ENCODE data around the gene ILDR1. TPM values are rescaled to one million over a fixed set of nuclear protein-coding genes. Genes with fewer than 3 reads are reported as not detected.

Gene ILDR1
- total RNA-seq, 1 donor from 2014 or later: not detected

DNA sequence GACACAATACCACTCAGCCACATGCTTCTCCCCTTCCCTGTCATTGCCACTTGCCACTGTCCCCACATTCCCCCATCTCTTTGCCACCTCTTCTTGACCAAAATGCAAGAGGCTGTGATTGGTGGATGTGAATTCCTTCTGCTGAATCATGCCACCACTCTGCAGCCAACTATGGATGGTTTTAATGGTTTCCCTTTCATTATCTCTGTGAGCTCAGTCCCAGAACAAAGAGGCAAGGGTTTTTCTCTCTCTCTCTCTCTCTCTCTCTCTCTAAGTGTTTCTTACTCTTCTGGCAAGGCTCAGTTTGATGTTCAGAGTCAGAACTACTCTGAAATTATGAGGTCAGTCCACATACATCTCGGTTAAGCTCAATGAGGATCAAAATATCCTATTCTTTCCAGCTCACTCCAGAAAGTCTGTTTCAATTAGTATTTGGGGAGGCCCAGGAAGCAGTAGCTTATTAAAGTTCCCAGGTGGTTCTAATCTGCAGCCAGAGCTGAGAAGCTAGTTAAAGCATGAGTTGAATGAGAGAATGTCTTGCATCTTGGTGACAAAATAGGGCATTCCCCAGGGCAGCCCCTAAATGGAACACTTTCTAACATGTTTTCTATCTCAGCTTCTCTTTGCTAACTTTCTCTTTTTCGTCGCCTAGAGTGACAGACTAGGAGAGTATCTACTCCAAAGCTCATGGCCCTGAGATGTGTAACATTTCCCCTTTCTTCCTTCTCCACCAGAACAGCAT is 8.5 kb upstream of the ILDR1 start:
- Mint-ChIP-seq H3K4me3 (no peak overlapping the region), H3K4me1 (no peaks in the 10 kb centered on the region), H3K9me3 (peaks cover 5% of the 10 kb centered on the region), H3K27me3 (ENCODE audit: low read depth) (peaks cover 1% of the 10 kb centered on the region), H3K27ac (ENCODE audit: unreplicated experiment) (peak overlapping the region; percentile 70), H3K36me3 (ENCODE audit: low read depth) (peaks cover 3% of the 10 kb centered on the region)
- DNase-seq (ENCODE audit: low read depth, low spot score): no peak
- TF ChIP-seq CTCF (conservative IDR thresholded peaks at IDR 0.05): no peak

DNA sequence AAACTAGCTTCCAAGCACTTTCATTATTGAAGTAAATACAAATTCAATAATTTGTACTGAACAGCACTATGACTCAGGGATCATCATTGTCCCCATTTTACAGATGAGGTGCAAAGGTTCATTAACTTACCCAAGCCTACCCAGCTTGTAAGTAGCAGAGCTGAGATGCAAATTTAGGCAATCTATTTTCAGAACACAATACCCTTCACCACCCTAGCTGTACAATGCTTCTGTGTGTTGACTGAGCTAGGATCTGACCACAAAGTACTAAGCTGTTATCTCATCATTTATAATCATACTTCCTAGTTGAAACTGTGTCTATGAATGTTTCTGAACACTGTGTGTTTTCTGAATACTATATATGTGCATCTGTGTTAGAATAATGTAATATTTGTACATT is 3.2 kb upstream of the ILDR1 start:
- peaks cover 39% of the 10 kb centered on the region for H3K27me3 Mint-ChIP-seq (ENCODE audit: low read depth)
- H3K4me3 Mint-ChIP-seq: no peak overlapping the region
- H3K27ac Mint-ChIP-seq (ENCODE audit: unreplicated experiment): no peak overlapping the region
- H3K9me3 Mint-ChIP-seq: peaks cover 2% of the 10 kb centered on the region
- H3K36me3 Mint-ChIP-seq (ENCODE audit: low read depth): no peaks in the 10 kb centered on the region
- DNase-seq (ENCODE audit: low read depth, low spot score): no peak
- no peaks in the 10 kb centered on the region for H3K4me1 Mint-ChIP-seq
- no peak for TF ChIP-seq CTCF (conservative IDR thresholded peaks at IDR 0.05)

DNA sequence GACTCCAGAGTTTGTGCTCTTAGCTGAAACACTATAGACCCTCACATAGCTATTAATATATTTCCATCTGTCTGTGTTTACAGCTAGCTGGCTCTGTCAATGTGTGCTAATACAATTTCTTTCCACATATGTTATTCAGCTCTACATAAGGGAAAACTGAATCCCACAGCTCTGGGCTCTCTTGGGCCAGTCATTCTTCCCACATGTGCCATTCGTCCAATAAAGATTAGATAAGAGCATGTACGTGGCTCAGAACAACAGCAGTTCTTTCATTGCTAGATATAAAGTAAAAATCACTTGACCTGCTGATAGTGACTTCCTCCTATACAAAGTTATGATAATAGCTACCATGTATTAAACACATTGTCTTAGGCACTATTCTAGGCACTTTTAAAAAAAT is 2.8 kb upstream of the ILDR1 start:
- H3K9me3 Mint-ChIP-seq: peaks cover 2% of the 10 kb centered on the region
- no peaks in the 10 kb centered on the region for H3K36me3 Mint-ChIP-seq (ENCODE audit: low read depth)
- no peak overlapping the region for H3K27ac Mint-ChIP-seq (ENCODE audit: unreplicated experiment)
- TF ChIP-seq CTCF (conservative IDR thresholded peaks at IDR 0.05): no peak
- peaks cover 44% of the 10 kb centered on the region for H3K27me3 Mint-ChIP-seq (ENCODE audit: low read depth)
- no peaks in the 10 kb centered on the region for H3K4me1 Mint-ChIP-seq
- DNase-seq (ENCODE audit: low read depth, low spot score): no peak
- H3K4me3 Mint-ChIP-seq: no peak overlapping the region

DNA sequence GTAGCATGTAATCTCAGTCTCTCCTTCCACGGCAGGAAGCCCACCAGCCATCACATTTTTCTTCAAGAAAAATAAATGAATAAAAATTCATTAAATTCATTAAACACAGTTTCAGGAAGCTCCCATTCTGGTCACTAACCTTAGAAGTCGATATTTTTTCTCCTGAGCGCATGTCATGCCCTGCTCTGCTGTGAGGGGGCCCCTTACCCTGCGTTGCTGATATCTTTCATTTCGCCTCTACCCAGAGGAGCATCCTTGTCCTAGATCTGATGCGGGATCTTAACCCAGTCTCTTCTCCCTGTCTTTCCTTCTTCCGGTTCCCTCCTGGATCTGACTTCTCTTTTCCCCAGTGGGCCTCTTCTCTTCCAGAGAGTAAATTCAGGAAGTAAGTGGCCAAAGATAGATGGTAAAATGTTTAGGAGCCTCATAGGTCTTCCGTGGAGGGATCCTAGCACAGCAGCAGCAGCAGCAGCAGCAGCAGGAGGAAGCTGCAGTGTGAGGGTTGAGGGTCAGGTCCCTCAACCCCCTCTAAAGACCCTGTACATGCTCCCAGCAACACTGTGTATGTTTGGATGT is 1.4 kb upstream of the ILDR1 start:
- DNase-seq (ENCODE audit: low read depth, low spot score): no peak
- H3K9me3 Mint-ChIP-seq: peaks cover 2% of the 10 kb centered on the region
- no peaks in the 10 kb centered on the region for H3K4me1 Mint-ChIP-seq

DNA sequence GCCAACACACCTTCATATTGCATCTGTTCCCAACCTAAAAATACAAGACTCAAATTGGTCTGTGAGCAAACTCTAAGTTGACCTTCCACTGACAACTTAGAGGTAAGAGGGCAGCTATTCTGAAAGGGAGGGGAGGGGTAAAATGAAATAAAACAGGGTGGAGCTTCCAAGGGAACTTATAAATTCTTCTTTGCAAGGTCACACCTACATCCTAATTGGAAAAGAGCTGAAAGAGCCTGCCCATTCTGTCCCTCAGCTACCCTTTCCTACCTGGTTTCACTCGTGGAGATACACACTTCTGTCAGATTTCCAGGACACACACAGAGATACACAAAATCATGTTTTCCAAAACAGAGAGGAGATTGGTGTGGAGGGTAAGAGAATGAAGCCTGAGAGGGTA is 1.0 kb downstream of the ILDR1 start:
- Mint-ChIP-seq H3K4me3 (no peak overlapping the region), H3K9me3 (peaks cover 1% of the 10 kb centered on the region), H3K27ac (ENCODE audit: unreplicated experiment) (no peak overlapping the region), H3K27me3 (ENCODE audit: low read depth) (peaks cover 72% of the 10 kb centered on the region), H3K4me1 (no peaks in the 10 kb centered on the region), H3K36me3 (ENCODE audit: low read depth) (no peaks in the 10 kb centered on the region)
- no peak for DNase-seq (ENCODE audit: low read depth, low spot score)
- TF ChIP-seq CTCF (conservative IDR thresholded peaks at IDR 0.05): no peak

More for the DNA sequence above, 1.4 kb upstream of the ILDR1 start:
- no peak for TF ChIP-seq CTCF (conservative IDR thresholded peaks at IDR 0.05)
- Mint-ChIP-seq H3K4me3 (no peak overlapping the region), H3K27ac (ENCODE audit: unreplicated experiment) (no peak overlapping the region), H3K36me3 (ENCODE audit: low read depth) (no peaks in the 10 kb centered on the region), H3K27me3 (ENCODE audit: low read depth) (peaks cover 58% of the 10 kb centered on the region)

Data from neural crest cell (in vitro differentiated cells).